HEK293 (cell line): ENCODE results near the gene HECTD4.

Experiments
- ELK4 ChIP-seq: IDR thresholded peaks from 2 replicates; pipeline ENCODE4 v1.6.1; 2011; ENCODE audit warnings: mild to moderate bottlenecking, low read depth, low read length, borderline replicate concordance
- PATZ1 ChIP-seq: fragments of 450-650 bp; formaldehyde crosslinking; IDR thresholded peaks from 2 replicates; pipeline ENCODE4 v1.5.1; 2016; ENCODE audit warnings: missing biosample characterization, missing genetic modification characterization
- PRDM10 ChIP-seq: fragments of 450-650 bp; formaldehyde crosslinking; IDR thresholded peaks from 2 replicates; pipeline ENCODE4 v1.5.1; 2016; ENCODE audit warnings: missing biosample characterization, missing genetic modification characterization
- PRDM4 ChIP-seq: fragments of 450-650 bp; formaldehyde crosslinking; IDR thresholded peaks from 2 replicates; pipeline ENCODE4 v1.5.1; 2017; ENCODE audit warnings: missing biosample characterization, missing genetic modification characterization
- RBAK ChIP-seq: fragments of 450-650 bp; formaldehyde crosslinking; IDR thresholded peaks from 2 replicates; pipeline ENCODE4 v1.5.1; 2016; ENCODE audit warnings: missing biosample characterization, missing genetic modification characterization
- ZBTB48 ChIP-seq: fragments of 450-650 bp; formaldehyde crosslinking; IDR thresholded peaks from 2 replicates; pipeline ENCODE4 v1.5.1; 2016; ENCODE audit warnings: missing biosample characterization, missing genetic modification characterization
- ZBTB6 ChIP-seq: fragments of 450-650 bp; formaldehyde crosslinking; IDR thresholded peaks from 2 replicates; pipeline ENCODE4 v1.5.1; 2017; ENCODE audit warnings: missing biosample characterization, missing genetic modification characterization
- ZBTB8A ChIP-seq: fragments of 450-650 bp; formaldehyde crosslinking; IDR thresholded peaks from 2 replicates; pipeline ENCODE4 v1.5.1; 2016; ENCODE audit warnings: missing biosample characterization, missing genetic modification characterization
- ZFP3 ChIP-seq: fragments of 450-650 bp; formaldehyde crosslinking; IDR thresholded peaks from 2 replicates; pipeline ENCODE4 v1.5.1; 2016; ENCODE audit warnings: low read depth, missing biosample characterization, missing genetic modification characterization
- ZFP37 ChIP-seq: fragments of 450-650 bp; formaldehyde crosslinking; IDR thresholded peaks from 2 replicates; pipeline ENCODE4 v1.5.1; 2016; ENCODE audit warnings: missing biosample characterization, missing genetic modification characterization
- ZNF10 ChIP-seq: fragments of 450-650 bp; formaldehyde crosslinking; IDR thresholded peaks from 2 replicates; pipeline ENCODE4 v1.5.1; 2017; ENCODE audit warnings: missing biosample characterization, missing genetic modification characterization
- ZNF174 ChIP-seq: fragments of 450-650 bp; formaldehyde crosslinking; IDR thresholded peaks from 2 replicates; pipeline ENCODE4 v1.5.0; 2017; ENCODE audit warnings: missing biosample characterization, mild to moderate bottlenecking, missing genetic modification characterization
- ZNF175 ChIP-seq: fragments of 450-650 bp; formaldehyde crosslinking; IDR thresholded peaks from 2 replicates; pipeline ENCODE4 v1.5.1; 2016; ENCODE audit warnings: missing biosample characterization, missing genetic modification characterization
- ZNF18 ChIP-seq: fragments of 450-650 bp; formaldehyde crosslinking; IDR thresholded peaks from 2 replicates; pipeline ENCODE4 v1.5.1; 2016; ENCODE audit warnings: missing biosample characterization, missing genetic modification characterization
- ZNF248 ChIP-seq: fragments of 450-650 bp; formaldehyde crosslinking; IDR thresholded peaks from 2 replicates; pipeline ENCODE4 v1.5.1; 2017; ENCODE audit warnings: missing biosample characterization, missing genetic modification characterization
- ZNF26 ChIP-seq: fragments of 450-650 bp; formaldehyde crosslinking; IDR thresholded peaks from 2 replicates; pipeline ENCODE4 v1.5.1; 2016; ENCODE audit warnings: missing biosample characterization, missing genetic modification characterization
- ZNF266 ChIP-seq: fragments of 450-650 bp; formaldehyde crosslinking; IDR thresholded peaks from 2 replicates; pipeline ENCODE4 v1.5.1; 2016; ENCODE audit warnings: missing biosample characterization, missing genetic modification characterization, low read depth
- ZNF292 ChIP-seq: fragments of 450-650 bp; formaldehyde crosslinking; IDR thresholded peaks from 2 replicates; pipeline ENCODE4 v1.5.1; 2016; ENCODE audit warnings: low read depth, missing biosample characterization, missing genetic modification characterization, borderline replicate concordance
- ZNF311 ChIP-seq: fragments of 450-650 bp; formaldehyde crosslinking; IDR thresholded peaks from 2 replicates; pipeline ENCODE4 v1.5.1; 2017; ENCODE audit warnings: missing biosample characterization, missing genetic modification characterization, borderline replicate concordance
- ZNF350 ChIP-seq: fragments of 450-650 bp; formaldehyde crosslinking; IDR thresholded peaks from 2 replicates; pipeline ENCODE4 v1.5.0; 2017; ENCODE audit warnings: missing biosample characterization, mild to moderate bottlenecking, missing genetic modification characterization
- ZNF398 ChIP-seq: fragments of 450-650 bp; formaldehyde crosslinking; IDR thresholded peaks from 2 replicates; pipeline ENCODE4 v1.5.1; 2017; ENCODE audit warnings: missing biosample characterization, missing genetic modification characterization
- ZNF548 ChIP-seq: fragments of 450-650 bp; formaldehyde crosslinking; IDR thresholded peaks from 2 replicates; pipeline ENCODE4 v1.5.1; 2016; ENCODE audit warnings: missing biosample characterization, missing genetic modification characterization
- ZNF768 ChIP-seq: fragments of 450-650 bp; formaldehyde crosslinking; IDR thresholded peaks from 2 replicates; pipeline ENCODE4 v1.5.1; 2018; ENCODE audit warnings: missing biosample characterization, mild to moderate bottlenecking, missing genetic modification characterization

The HECTD4 gene

GRCh38 chr12:112419297-112420133 is 37.3 kb upstream of the HECTD4 start (continued):
- TF ChIP-seq ZNF18 (tag by site-specific recombination) (no peak), ZNF292 (tag by site-specific recombination) (no peak), ZNF266 (tag by site-specific recombination) (no peak), ZNF175 (tag by site-specific recombination) (no peak), PATZ1 (peak; percentile 57; the same call in 1 of the 2 replicates), ZNF350 (tag by site-specific recombination) (no peak), ZNF248 (no peak), PRDM4 (tag by site-specific recombination) (no peak), ZNF548 (no peak), ZNF311 (tag by site-specific recombination) (no peak), ZNF398 (tag by site-specific recombination) (no peak), ZNF10 (tag by site-specific recombination) (no peak), PRDM10 (tag by site-specific recombination) (peak; percentile 30; the same call in 1 of the 2 replicates), ZNF174 (tag by site-specific recombination) (no peak), ZBTB6 (no peak), ELK4 (no peak), RBAK (no peak), ZBTB48 (tag by site-specific recombination) (peak; percentile 35; the same call in 1 of the 2 replicates), ZNF26 (no peak), ZFP37 (tag by site-specific recombination) (peak; percentile 39; the same call in 1 of the 2 replicates), ZBTB8A (tag by site-specific recombination) (no peak), ZFP3 (tag by site-specific recombination) (no peak), ZNF768 (tag by site-specific recombination) (no peak)
